Measurements from ENCODE around the gene SNX20. TPM values are rescaled to one million over a fixed set of nuclear protein-coding genes. Genes with fewer than 3 reads are reported as not detected.

SNX20 gene
- total and polyA plus RNA-seq, 2 experiments from 2014 or later = not detected

GRCh38 chr16:50690177-50690576 is 9.1 kb upstream of the SNX20 start (continued):
- TF ChIP-seq CTCF (conservative IDR thresholded peaks at IDR 0.05; ENCODE audit: low read depth in 2 of 2) = no peak
- no peak for TF ChIP-seq REST (IDR thresholded peaks at IDR 0.05; ENCODE audit: unreplicated experiment)
- TF ChIP-seq ETS1 (IDR thresholded peaks at IDR 0.05) = no peak
- no peak for TF ChIP-seq EZH2 (IDR thresholded peaks at IDR 0.05; ENCODE audit: low read depth, unreplicated experiment)
- no peak for TF ChIP-seq ZNF331 (CRISPR knock-in tag; IDR thresholded peaks at IDR 0.05; ENCODE audit: low read depth)
- no peak for TF ChIP-seq STAT1 (IDR thresholded peaks at IDR 0.05; ENCODE audit: unreplicated experiment)
- TF ChIP-seq ZNF114 (CRISPR knock-in tag; IDR thresholded peaks at IDR 0.05) = no peak
- no peak for TF ChIP-seq NANOG (IDR thresholded peaks at IDR 0.05; ENCODE audit: borderline replicate concordance)
- TF ChIP-seq JUNB (IDR thresholded peaks at IDR 0.05; ENCODE audit: unreplicated experiment) = no peak

GRCh38 chr16:50688867-50689266 is 7.8 kb upstream of the SNX20 start:
- no peak overlapping the region for H2AFZ ChIP-seq
- no peaks in the 10 kb centered on the region for H4K20me1 ChIP-seq (replicated peaks; ENCODE audit: insufficient read depth)
- Mint-ChIP-seq H3K4me1 (peaks cover 3% of the 10 kb centered on the region), H3K9me3 (no peaks in the 10 kb centered on the region), H3K27me3 (ENCODE audit: insufficient read depth, low read depth, poor library complexity) (peaks cover 11% of the 10 kb centered on the region), H3K4me3 (no peak overlapping the region), H3K27ac (no peak overlapping the region), H3K36me3 (ENCODE audit: low read depth) (no peaks in the 10 kb centered on the region)
- no peaks in the 10 kb centered on the region for H3K79me2 ChIP-seq (replicated peaks; ENCODE audit: insufficient read depth)
- no peak overlapping the region for H3K4me3 ChIP-seq
- H3F3A ChIP-seq (replicated peaks; ENCODE audit: low read depth) = no peaks in the 10 kb centered on the region
- no peak for TF ChIP-seq CREB1 (CRISPR knock-in tag; IDR thresholded peaks at IDR 0.05; ENCODE audit: low read depth)
- no peak for TF ChIP-seq ZNF331 (CRISPR knock-in tag; IDR thresholded peaks at IDR 0.05; ENCODE audit: low read depth)
- TF ChIP-seq ZNF114 (CRISPR knock-in tag; IDR thresholded peaks at IDR 0.05) = no peak
- TF ChIP-seq STAT1 (IDR thresholded peaks at IDR 0.05; ENCODE audit: unreplicated experiment) = no peak
- TF ChIP-seq REST (IDR thresholded peaks at IDR 0.05; ENCODE audit: unreplicated experiment) = no peak
- TF ChIP-seq NANOG (IDR thresholded peaks at IDR 0.05; ENCODE audit: borderline replicate concordance) = no peak
- no peak for TF ChIP-seq POLR2AphosphoS5 (IDR thresholded peaks at IDR 0.05; ENCODE audit: low read depth)
- TF ChIP-seq ETS1 (IDR thresholded peaks at IDR 0.05) = no peak
- TF ChIP-seq EZH2 (IDR thresholded peaks at IDR 0.05; ENCODE audit: low read depth, unreplicated experiment) = no peak
- H3K9me2 ChIP-seq (ENCODE audit: insufficient read depth) = no peaks in the 10 kb centered on the region
- H3K36me3 ChIP-seq (ENCODE audit: insufficient read depth) = no peaks in the 10 kb centered on the region
- no peak for DNase-seq (ENCODE audit: low spot score)
- peaks cover 9% of the 10 kb centered on the region for H3K27me3 ChIP-seq (ENCODE audit: insufficient read depth)
- no peak overlapping the region for H3K4me2 ChIP-seq
- no peak overlapping the region for H3K27ac ChIP-seq (ENCODE audit: low read depth)
- H3K4me1 ChIP-seq (ENCODE audit: insufficient read depth) = no peaks in the 10 kb centered on the region
- ATAC-seq = no peak

Measured in GM23338 (cell line).